ENCODE measurements around the gene CTNNA1. TPM values are rescaled to one million over a fixed set of nuclear protein-coding genes. Genes with fewer than 3 reads are reported as not detected.

The CTNNA1 gene
- total and polyA plus RNA-seq, 2 donors (not counting 3 experiments of a cell fraction or from before 2014, with no cell fraction given), result 156 to 394 TPM

- H3K9ac ChIP-seq (replicated peaks; ENCODE audit: extremely low read depth, insufficient read depth, low read length), result no peak overlapping the region
- H2AFZ ChIP-seq (ENCODE audit: low read depth, low read length), result no peak overlapping the region
- H3K4me2 ChIP-seq (ENCODE audit: insufficient read depth, low read length), result no peak overlapping the region
- H3K9me1 ChIP-seq (replicated peaks; ENCODE audit: control insufficient read depth, extremely low read depth, insufficient read depth, low read length), result no peaks in the 10 kb centered on the region
- POLR2A ChIA-PET, result interaction anchor here (0.6 kb wide), 1 partner anchor 498 kb away, joined by 3 read pairs; no protein-coding TSS in a partner anchor
- H3K4me3 ChIP-seq (replicated peaks in 1 of 3; ENCODE audit: insufficient read depth in 1 of 3, low read depth in 1 of 3, low read length in 3 of 3), result no peak overlapping the region
- CTCF ChIA-PET, result interaction anchor here (1.2 kb wide), 1 partner anchor 16 kb away, joined by 3 read pairs; no protein-coding TSS in a partner anchor
- no peak for FAIRE-seq
- H3K79me2 ChIP-seq (ENCODE audit: control insufficient read depth, insufficient read depth, low read length), result no peaks in the 10 kb centered on the region
- dilution Hi-C loops (cut with MboI; ENCODE audit: extremely low pct_ligation_motif_present, low sequenced_read_pairs), result no loop called here
- H3K9me3 ChIP-seq (replicated peaks; ENCODE audit: control insufficient read depth, insufficient read depth, low read length), result no peaks in the 10 kb centered on the region
- peaks cover 7% of the 10 kb centered on the region for H3K4me1 ChIP-seq (ENCODE audit: control insufficient read depth, extremely low read depth, insufficient read depth, low read length)
- TF ChIP-seq MAX (IDR thresholded peaks at IDR 0.05; ENCODE audit: insufficient read depth, insufficient read length) (no peak), GATA2 (IDR thresholded peaks at IDR 0.05; ENCODE audit: insufficient read depth, insufficient read length, low read depth, low read length) (no peak), EZH2 (IDR thresholded peaks at IDR 0.05; ENCODE audit: borderline replicate concordance, low read depth, low read length, severe bottlenecking) (no peak), FOS (IDR thresholded peaks at IDR 0.05; ENCODE audit: borderline replicate concordance, insufficient read depth, low read length) (no peak), POLR2AphosphoS5 (IDR thresholded peaks at IDR 0.05; ENCODE audit: insufficient read depth, low read depth, low read length) (no peak), CTCF (IDR thresholded peaks at IDR 0.05; ENCODE audit: extremely low read depth in 1 of 2, insufficient read depth in 1 of 2, low read depth in 1 of 2, low read length in 2 of 2) (no peak), POLR2A (IDR thresholded peaks at IDR 0.05; ENCODE audit: low read depth, low read length) (no peak), JUN (IDR thresholded peaks at IDR 0.05; ENCODE audit: borderline replicate concordance, insufficient read depth, insufficient read length, low read depth) (no peak), MYC (IDR thresholded peaks at IDR 0.05; ENCODE audit: low read depth, low read length) (no peak)
- no TSS peak for BruUV-seq (replicated peaks)
- DNase-seq (ENCODE audit: low read depth, low spot score), result no peak
- H4K20me1 ChIP-seq (replicated peaks; ENCODE audit: control insufficient read depth, extremely low read depth, insufficient read depth, low read length), result no peaks in the 10 kb centered on the region
- H3K27me3 ChIP-seq (ENCODE audit: control insufficient read depth in 2 of 2, insufficient read depth in 2 of 2, low read length in 2 of 2), result no peaks in the 10 kb centered on the region
- H3K36me3 ChIP-seq (ENCODE audit: control insufficient read depth in 2 of 2, extremely low read depth in 1 of 2, insufficient read depth in 2 of 2, low read length in 2 of 2), result no peaks in the 10 kb centered on the region
- intact Hi-C loops (cut with micrococcal nuclease), result no loop called here
- H3K27ac ChIP-seq (ENCODE audit: insufficient read depth, low read depth, low read length), result no peak overlapping the region
These were observed 216.2 kb downstream of the CTNNA1 start for GRCh38 chr5:138969323-138970002.

Data from endothelial cell of umbilical vein (primary cell).